CD14-positive monocyte (primary cell): Measurements from ENCODE around the gene SERPINI2. TPM values are rescaled to one million over a fixed set of nuclear protein-coding genes. Genes with fewer than 3 reads are reported as not detected.
A peak's percentile ranks its signal among the peaks of the same experiment; 100 is the strongest.

Source experiments
- DNase-seq, 3 donors: peaks; one replicate each; pipeline ENCODE4 v3.0.0-alpha.2; 2011 to 2022
- H2AFZ ChIP-seq: 2 replicates; pipeline ENCODE4 v1.6.0; 2012; ENCODE audit warnings: mild to moderate bottlenecking, low read depth, low read length, inconsistent platforms; ENCODE audit not compliant: insufficient read depth, poor library complexity, severe bottlenecking
- H3K27ac ChIP-seq, 2 donors: 1 replicate in 1 of 2; 2 replicates in 1 of 2; pipeline ENCODE4 v1.5.1; 2012 to 2013; ENCODE audit warnings: low read length in 2 of 2, control low read depth in 1 of 2, inconsistent platforms in 1 of 2, low read depth in 1 of 2, mild to moderate bottlenecking in 1 of 2
- H3K27me3 ChIP-seq, 2 donors: one replicate each; pipeline versions ENCODE4 v1.6.0 to v1.6.1; 2011 to 2013; ENCODE audit warnings: low read length in 2 of 2; ENCODE audit not compliant: control insufficient read depth in 2 of 2, insufficient read depth in 2 of 2
- H3K36me3 ChIP-seq, 2 donors: replicated peaks in 1 of 2; 1 replicate in 1 of 2; 2 replicates in 1 of 2; pipeline versions ENCODE4 v1.5.1 to v1.6.1; 2012 to 2013; ENCODE audit warnings: low read length in 2 of 2, control low read depth in 1 of 2, inconsistent platforms in 1 of 2, mild to moderate bottlenecking in 1 of 2; ENCODE audit not compliant: insufficient read depth in 2 of 2, control insufficient read depth in 1 of 2
- H3K4me1 ChIP-seq, 2 donors: 1 replicate in 1 of 2; 2 replicates in 1 of 2; pipeline versions ENCODE4 v1.5.1 to v1.6.1; 2012 to 2013; ENCODE audit warnings: low read length in 2 of 2, control low read depth in 1 of 2, inconsistent platforms in 1 of 2, mild to moderate bottlenecking in 1 of 2, moderate library complexity in 1 of 2; ENCODE audit not compliant: insufficient read depth in 2 of 2, control insufficient read depth in 1 of 2
- H3K4me2 ChIP-seq: replicated peaks from 2 replicates; pipeline ENCODE3; 2012; ENCODE audit warnings: low read length, moderate library complexity, mild to moderate bottlenecking; ENCODE audit not compliant: poor library complexity, severe bottlenecking; ENCODE audit errors: extremely low read depth
- H3K4me3 ChIP-seq, 3 experiments: fragments of 200-600 bp in 1 of 3; sonication (generic) in 1 of 3; replicated peaks in 1 of 3; 1 replicate in 2 of 3; 2 replicates in 1 of 3; pipeline ENCODE4 v1.5.1; 2011 to 2013; ENCODE audit warnings: low read length in 3 of 3, mild to moderate bottlenecking in 3 of 3, control low read depth in 2 of 3, low read depth in 2 of 3, inconsistent platforms in 1 of 3, moderate library complexity in 1 of 3
- H3K79me2 ChIP-seq: 2 replicates; pipeline ENCODE4 v1.6.0; 2012; ENCODE audit warnings: mild to moderate bottlenecking, control low read depth, inconsistent platforms, low read length, moderate library complexity; ENCODE audit not compliant: insufficient read depth
- H3K9ac ChIP-seq: 2 replicates; pipeline ENCODE4 v1.6.0; 2017; ENCODE audit warnings: low read length, mild to moderate bottlenecking; ENCODE audit not compliant: insufficient read depth, poor library complexity, severe bottlenecking
- H3K9me3 ChIP-seq, 2 donors: replicated peaks in 1 of 2; 1 replicate in 1 of 2; 2 replicates in 1 of 2; pipeline versions ENCODE4 v1.5.1 to v1.6.1; 2012 to 2013; ENCODE audit warnings: low read length in 2 of 2, control low read depth in 1 of 2; ENCODE audit not compliant: control insufficient read depth in 1 of 2, insufficient read depth in 1 of 2
- H4K20me1 ChIP-seq: 2 replicates; pipeline ENCODE4 v1.6.0; 2012; ENCODE audit warnings: mild to moderate bottlenecking, low read length, control low read depth, moderate library complexity; ENCODE audit not compliant: insufficient read depth
- H3K27ac Mint-ChIP-seq, 7 donors: one replicate each; pipeline ENCODE4 v1.8.0; 2020; ENCODE audit warnings: mild to moderate bottlenecking in 7 of 7, mixed read lengths in 7 of 7, moderate library complexity in 6 of 7, inconsistent platforms in 2 of 7
- H3K27me3 Mint-ChIP-seq, 3 donors: one replicate each; pipeline ENCODE4 v1.8.0; 2021 to 2022; ENCODE audit warnings: low read depth in 3 of 3, mild to moderate bottlenecking in 3 of 3, mixed read lengths in 3 of 3, moderate library complexity in 3 of 3, inconsistent platforms in 1 of 3
- H3K36me3 Mint-ChIP-seq, 2 donors: one replicate each; pipeline ENCODE4 v1.8.0; 2020; ENCODE audit warnings: mixed read lengths in 2 of 2, inconsistent platforms in 1 of 2, mild to moderate bottlenecking in 1 of 2
- H3K4me1 Mint-ChIP-seq: one replicate; pipeline ENCODE4 v1.8.0; 2020; ENCODE audit warnings: mild to moderate bottlenecking, mixed read lengths
- H3K4me3 Mint-ChIP-seq, 2 donors: one replicate each; pipeline ENCODE4 v1.8.0; 2020; ENCODE audit warnings: mild to moderate bottlenecking in 2 of 2, mixed read lengths in 2 of 2, moderate library complexity in 1 of 2
- H3K9me3 Mint-ChIP-seq, 7 donors: one replicate each; pipeline ENCODE4 v1.8.0; 2020 to 2022; ENCODE audit warnings: mixed read lengths in 7 of 7, mild to moderate bottlenecking in 6 of 7, moderate library complexity in 6 of 7, inconsistent platforms in 2 of 7
- WGBS: methylation state at CpG from one replicate; pipeline ENCODE4 v1.1.5; 2013; ENCODE audit warnings: missing lambda C conversion rate; ENCODE audit not compliant: insufficient coverage; 5-methylcytosine and 5-hydroxymethylcytosine counted together
- intact Hi-C, 2 donors: fragments of 100-400 bp; cut with micrococcal nuclease; formaldehyde crosslinking; loops; one replicate each; pipeline versions ENCODE4 v1.15.0 to v1.15.1; 2023
- polyA plus RNA-seq, 3 donors: library from polyadenylated mRNA; depleted of rRNA in 1 of 3; unstranded in 2 of 3; stranded (reverse) in 1 of 3; fragments of 300-500 nt in 2 of 3; fragments of >200 nt in 1 of 3; fragmentation: Illumina TruSeq in 2 of 3; gene quantifications; 1 replicate in 2 of 3; 2 replicates in 1 of 3; pipeline ENCODE4 v1.2.3, GENCODE V29; 2012 to 2021
- TF ChIP-seq, protein P1 (sequence below): fragments of 200-600 bp; IDR thresholded peaks from one replicate; pipeline ENCODE4 v1.8.0; 2022; ENCODE audit warnings: antibody characterized with exemption, mild to moderate bottlenecking

The SERPINI2 gene
- polyA plus RNA-seq, 3 donors, result 1.1 TPM; not detected in 2

GRCh38 chr3:167480748-167481147, 6.9 kb upstream of the SERPINI2 start:
- Histone ChIP-seq H3K4me2 (peak overlapping the region; percentile 21), H3K9ac (no peak overlapping the region), H3K36me3 (no peaks in the 10 kb centered on the region), H2AFZ (no peak overlapping the region), H3K27me3 (no peaks in the 10 kb centered on the region), H3K4me1 (peaks cover 10 to 15% of the 10 kb centered on the region in 2 donors), H3K79me2 (no peaks in the 10 kb centered on the region), H3K9me3 (no peaks in the 10 kb centered on the region), H3K27ac (peak overlapping the region in 1 of 2 donors; percentile 62), H3K4me3 (peak overlapping the region in 1 of 3 experiments; percentile 3), H4K20me1 (no peaks in the 10 kb centered on the region)
- DNase-seq, result peak in 2 of 3 donors; percentile 9 to 61
- H3K9me3 Mint-ChIP-seq, result peaks cover 0 to 8% (median 2%) of the 10 kb centered on the region in 7 donors
- no CpG with 5 or more reads among the region's 2 CpGs for WGBS
- no peaks in the 10 kb centered on the region for H3K27me3 Mint-ChIP-seq
- H3K4me1 Mint-ChIP-seq, result peaks cover 23% of the 10 kb centered on the region
- peaks cover 3 to 4% of the 10 kb centered on the region in 2 donors for H3K36me3 Mint-ChIP-seq
- TF ChIP-seq, protein P1, sequence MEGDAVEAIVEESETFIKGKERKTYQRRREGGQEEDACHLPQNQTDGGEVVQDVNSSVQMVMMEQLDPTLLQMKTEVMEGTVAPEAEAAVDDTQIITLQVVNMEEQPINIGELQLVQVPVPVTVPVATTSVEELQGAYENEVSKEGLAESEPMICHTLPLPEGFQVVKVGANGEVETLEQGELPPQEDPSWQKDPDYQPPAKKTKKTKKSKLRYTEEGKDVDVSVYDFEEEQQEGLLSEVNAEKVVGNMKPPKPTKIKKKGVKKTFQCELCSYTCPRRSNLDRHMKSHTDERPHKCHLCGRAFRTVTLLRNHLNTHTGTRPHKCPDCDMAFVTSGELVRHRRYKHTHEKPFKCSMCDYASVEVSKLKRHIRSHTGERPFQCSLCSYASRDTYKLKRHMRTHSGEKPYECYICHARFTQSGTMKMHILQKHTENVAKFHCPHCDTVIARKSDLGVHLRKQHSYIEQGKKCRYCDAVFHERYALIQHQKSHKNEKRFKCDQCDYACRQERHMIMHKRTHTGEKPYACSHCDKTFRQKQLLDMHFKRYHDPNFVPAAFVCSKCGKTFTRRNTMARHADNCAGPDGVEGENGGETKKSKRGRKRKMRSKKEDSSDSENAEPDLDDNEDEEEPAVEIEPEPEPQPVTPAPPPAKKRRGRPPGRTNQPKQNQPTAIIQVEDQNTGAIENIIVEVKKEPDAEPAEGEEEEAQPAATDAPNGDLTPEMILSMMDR, result no peak
- peak overlapping the region; percentile 51 to 85 (median 59) for H3K27ac Mint-ChIP-seq
- intact Hi-C loops, result no loop called here
- no peak overlapping the region for H3K4me3 Mint-ChIP-seq

- no peak for DNase-seq
- Mint-ChIP-seq H3K27ac (no peak overlapping the region), H3K27me3 (no peaks in the 10 kb centered on the region), H3K4me3 (no peak overlapping the region), H3K36me3 (peaks cover 0 to under 1% of the 10 kb centered on the region in 2 donors), H3K9me3 (peaks cover 0 to 2% (median 0%) of the 10 kb centered on the region in 7 donors), H3K4me1 (no peaks in the 10 kb centered on the region)
- no peak overlapping the region for H3K4me2 ChIP-seq
- H3K79me2 ChIP-seq, result no peaks in the 10 kb centered on the region
- H3K9me3 ChIP-seq, result no peaks in the 10 kb centered on the region
- intact Hi-C loops, result no loop called here
- no peaks in the 10 kb centered on the region for H3K4me1 ChIP-seq
- H3K4me3 ChIP-seq, result no peak overlapping the region
- H3K27ac ChIP-seq, result no peak overlapping the region
- H3K9ac ChIP-seq, result no peak overlapping the region
- TF ChIP-seq, protein P1, result no peak
- WGBS, result no CpG with 5 or more reads among the region's 3 CpGs
- no peaks in the 10 kb centered on the region for H3K27me3 ChIP-seq
- no peaks in the 10 kb centered on the region for H4K20me1 ChIP-seq
- H3K36me3 ChIP-seq, result no peaks in the 10 kb centered on the region
- no peak overlapping the region for H2AFZ ChIP-seq
Observed at GRCh38 chr3:167469381-167469780, 4.5 kb downstream of the SERPINI2 start.
